B cell (primary cell): Measurements from ENCODE around the gene LIN28B. TPM values are rescaled to one million over a fixed set of nuclear protein-coding genes. Genes with fewer than 3 reads are reported as not detected.

ENCODE experiments used
- ATAC-seq: fragments of 200-7000 bp; cut with Tn5 transposase; one replicate; pipeline ENCODE4 v1.10.0; 2021; ENCODE audit warnings: low read depth, mild to moderate bottlenecking, moderate number of reproducible peaks, moderate library complexity
- CTCF ChIA-PET: fragments of 350-600 bp; sonication (Branson Sonifier 250); formaldehyde crosslinking; loops from one replicate; lab custom pipeline; 2021; ENCODE audit warnings: antibody characterized with exemption, inconsistent platforms; lab: Charles Lee
- POLR2A ChIA-PET: fragments of 350-600 bp; sonication (Branson Sonifier 250); formaldehyde crosslinking; loops from one replicate; lab custom pipeline; 2021; ENCODE audit warnings: antibody characterized with exemption; lab: Charles Lee
- DNase-seq: peaks from one replicate; pipeline ENCODE4 v3.0.0; 2013
- H2AFZ ChIP-seq: 2 replicates; pipeline ENCODE4 v1.6.1; 2012; ENCODE audit warnings: mild to moderate bottlenecking, low read depth, low read length; ENCODE audit not compliant: insufficient read depth, poor library complexity, severe bottlenecking
- H3K27ac ChIP-seq, 2 donors: 1 replicate in 1 of 2; 2 replicates in 1 of 2; pipeline ENCODE4 v1.5.1; 2012 to 2013; ENCODE audit warnings: low read length in 2 of 2, mild to moderate bottlenecking in 2 of 2, moderate library complexity in 1 of 2
- H3K27me3 ChIP-seq, 4 experiments: fragments of 200-600 bp in 1 of 4; sonication (generic) in 1 of 4; replicated peaks in 1 of 4; 1 replicate in 2 of 4; 2 replicates in 2 of 4; pipeline versions ENCODE4 v1.6.1 to v1.7.0; 2013 to 2016; ENCODE audit warnings: low read length in 3 of 4, mild to moderate bottlenecking in 2 of 4, mixed read lengths in 1 of 4, moderate library complexity in 1 of 4; ENCODE audit not compliant: insufficient read depth in 4 of 4, control insufficient read depth in 3 of 4; ENCODE audit errors: control extremely low read depth in 1 of 4
- H3K36me3 ChIP-seq, 2 experiments: replicated peaks in 1 of 2; 1 replicate in 1 of 2; 2 replicates in 1 of 2; pipeline versions ENCODE4 v1.6.1 to v1.7.1; 2013; ENCODE audit warnings: low read length in 1 of 2; ENCODE audit not compliant: insufficient read depth in 2 of 2, control insufficient read depth in 1 of 2; ENCODE audit errors: control extremely low read depth in 1 of 2, extremely low read depth in 1 of 2
- H3K4me1 ChIP-seq, 2 donors: fragments of 200-600 bp in 1 of 2; sonication (generic) in 1 of 2; 1 replicate in 1 of 2; 2 replicates in 1 of 2; pipeline versions ENCODE4 v1.5.1 to v1.6.1; 2013 to 2017; ENCODE audit warnings: low read length in 2 of 2; ENCODE audit not compliant: control insufficient read depth in 2 of 2, insufficient read depth in 2 of 2
- H3K4me2 ChIP-seq: replicated peaks from 2 replicates; pipeline ENCODE3; 2012; ENCODE audit warnings: mild to moderate bottlenecking, low read depth, low read length; ENCODE audit not compliant: poor library complexity, severe bottlenecking
- H3K4me3 ChIP-seq, 5 experiments: fragments of 200-600 bp in 1 of 5; sonication (generic) in 1 of 5; 1 replicate in 3 of 5; 2 replicates in 2 of 5; pipeline versions ENCODE4 v1.5.1 to v1.7.0; 2011 to 2016; ENCODE audit warnings: low read length in 4 of 5, mild to moderate bottlenecking in 4 of 5, low read depth in 2 of 5, control low read depth in 1 of 5, moderate library complexity in 1 of 5; ENCODE audit not compliant: insufficient read depth in 1 of 5; ENCODE audit errors: control extremely low read depth in 1 of 5, extremely low read depth in 1 of 5
- H3K79me2 ChIP-seq: fragments of 200-600 bp; sonication (generic); one replicate; pipeline ENCODE4 v1.6.0; 2016; ENCODE audit warnings: low read length; ENCODE audit not compliant: control insufficient read depth, insufficient read depth
- H3K9ac ChIP-seq: fragments of 200-600 bp; sonication (generic); 2 replicates; pipeline ENCODE4 v1.6.1; 2017; ENCODE audit warnings: mild to moderate bottlenecking, low read length, moderate library complexity
- H3K9me3 ChIP-seq, 3 donors: one replicate each; pipeline versions ENCODE4 v1.6.1 to v1.7.1; 2013; ENCODE audit warnings: low read length in 2 of 3; ENCODE audit not compliant: control insufficient read depth in 2 of 3, insufficient read depth in 1 of 3; ENCODE audit errors: control extremely low read depth in 1 of 3
- H4K20me1 ChIP-seq: 2 replicates; pipeline ENCODE4 v1.6.0; 2012; ENCODE audit warnings: mild to moderate bottlenecking, low read length; ENCODE audit not compliant: insufficient read depth, control insufficient read depth, poor library complexity, severe bottlenecking
- H3K27ac Mint-ChIP-seq: one replicate; pipeline ENCODE4 v1.8.0; 2021; ENCODE audit warnings: mixed read lengths
- H3K27me3 Mint-ChIP-seq: one replicate; pipeline ENCODE4 v1.8.0; 2021; ENCODE audit warnings: mixed read lengths
- H3K4me1 Mint-ChIP-seq: one replicate; pipeline ENCODE4 v1.8.0; 2021; ENCODE audit warnings: mixed read lengths
- H3K4me3 Mint-ChIP-seq: one replicate; pipeline ENCODE4 v1.8.0; 2021; ENCODE audit warnings: mixed read lengths
- H3K9me3 Mint-ChIP-seq: one replicate; pipeline ENCODE4 v1.8.0; 2022; ENCODE audit warnings: mixed read lengths; ENCODE audit not compliant: insufficient read depth
- EZH2 ChIP-seq: IDR thresholded peaks from 2 replicates; pipeline ENCODE4 v1.6.1; 2012; ENCODE audit warnings: borderline replicate concordance, low read depth, mild to moderate bottlenecking, moderate library complexity, low read length; ENCODE audit not compliant: insufficient read depth, poor library complexity, severe bottlenecking
- WGBS: methylation state at CpG from one replicate; pipeline ENCODE4 v1.1.5; 2013; ENCODE audit warnings: missing lambda C conversion rate; ENCODE audit not compliant: insufficient coverage; 5-methylcytosine and 5-hydroxymethylcytosine counted together
- intact Hi-C: fragments of 100-400 bp; cut with micrococcal nuclease; formaldehyde crosslinking; loops from one replicate; pipeline ENCODE4 v1.10.0; 2022
- polyA plus RNA-seq: library from polyadenylated mRNA; depleted of rRNA; stranded (reverse); fragments of >200 nt; gene quantifications from 2 replicates; pipeline ENCODE4 v1.2.3, GENCODE V29; 2012
- total RNA-seq, 2 donors: library from RNA; stranded (reverse); fragments of 120-200 nt in 1 of 2; gene quantifications; 1 replicate in 1 of 2; 2 replicates in 1 of 2; pipeline versions ENCODE4 v1.2.3 to v1.2.4, GENCODE V29; 2013 to 2022
- TF ChIP-seq, protein P1 (sequence below): fragments of 200-600 bp; IDR thresholded peaks from one replicate; pipeline ENCODE4 v1.8.0; 2022; ENCODE audit warnings: antibody characterized with exemption, mild to moderate bottlenecking

Gene LIN28B
- total and polyA plus RNA-seq, 2 donors (not counting 1 experiment from before 2014, with no cell fraction given) = not detected

DNA sequence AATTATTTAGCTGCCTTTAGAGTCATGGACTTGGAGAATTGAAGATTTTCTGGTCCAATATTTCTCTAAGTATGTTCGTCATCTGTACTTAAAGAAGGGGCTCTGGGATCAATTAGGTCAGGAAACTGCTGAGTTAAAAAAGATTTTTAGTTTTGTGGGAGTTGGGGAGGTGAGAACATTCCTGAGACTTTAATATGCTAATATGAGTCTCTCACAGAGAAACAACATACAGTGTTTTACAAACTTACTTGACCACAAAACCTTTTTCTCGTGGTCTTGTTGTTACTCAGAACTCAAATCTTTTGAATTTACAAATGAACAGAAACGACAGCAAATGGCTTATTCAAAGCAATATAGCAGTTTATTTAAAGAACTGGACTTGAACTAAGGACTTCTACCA, 67.9 kb downstream of the LIN28B start:
- WGBS = no CpG with 5 or more reads among the region's 3 CpGs
- Histone ChIP-seq H3K36me3 (no peaks in the 10 kb centered on the region), H3K27ac (no peak overlapping the region), H3K9ac (no peak overlapping the region), H3K79me2 (no peaks in the 10 kb centered on the region), H3K4me3 (no peak overlapping the region), H2AFZ (no peak overlapping the region), H3K4me1 (no peaks in the 10 kb centered on the region), H3K9me3 (no peaks in the 10 kb centered on the region), H3K27me3 (peaks cover 0 to 5% (median 0%) of the 10 kb centered on the region in 4 experiments), H3K4me2 (no peak overlapping the region), H4K20me1 (no peaks in the 10 kb centered on the region)
- ATAC-seq (no peak), DNase-seq (no peak)
- CTCF ChIA-PET = no interaction called here
- Mint-ChIP-seq H3K27ac (no peak overlapping the region), H3K4me1 (no peaks in the 10 kb centered on the region), H3K27me3 (peaks cover 10% of the 10 kb centered on the region), H3K9me3 (no peaks in the 10 kb centered on the region), H3K4me3 (no peak overlapping the region)
- POLR2A ChIA-PET = no interaction called here
- TF ChIP-seq EZH2 = no peak
- TF ChIP-seq, protein P1, sequence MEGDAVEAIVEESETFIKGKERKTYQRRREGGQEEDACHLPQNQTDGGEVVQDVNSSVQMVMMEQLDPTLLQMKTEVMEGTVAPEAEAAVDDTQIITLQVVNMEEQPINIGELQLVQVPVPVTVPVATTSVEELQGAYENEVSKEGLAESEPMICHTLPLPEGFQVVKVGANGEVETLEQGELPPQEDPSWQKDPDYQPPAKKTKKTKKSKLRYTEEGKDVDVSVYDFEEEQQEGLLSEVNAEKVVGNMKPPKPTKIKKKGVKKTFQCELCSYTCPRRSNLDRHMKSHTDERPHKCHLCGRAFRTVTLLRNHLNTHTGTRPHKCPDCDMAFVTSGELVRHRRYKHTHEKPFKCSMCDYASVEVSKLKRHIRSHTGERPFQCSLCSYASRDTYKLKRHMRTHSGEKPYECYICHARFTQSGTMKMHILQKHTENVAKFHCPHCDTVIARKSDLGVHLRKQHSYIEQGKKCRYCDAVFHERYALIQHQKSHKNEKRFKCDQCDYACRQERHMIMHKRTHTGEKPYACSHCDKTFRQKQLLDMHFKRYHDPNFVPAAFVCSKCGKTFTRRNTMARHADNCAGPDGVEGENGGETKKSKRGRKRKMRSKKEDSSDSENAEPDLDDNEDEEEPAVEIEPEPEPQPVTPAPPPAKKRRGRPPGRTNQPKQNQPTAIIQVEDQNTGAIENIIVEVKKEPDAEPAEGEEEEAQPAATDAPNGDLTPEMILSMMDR = no peak
- intact Hi-C loops = no loop called here

DNA sequence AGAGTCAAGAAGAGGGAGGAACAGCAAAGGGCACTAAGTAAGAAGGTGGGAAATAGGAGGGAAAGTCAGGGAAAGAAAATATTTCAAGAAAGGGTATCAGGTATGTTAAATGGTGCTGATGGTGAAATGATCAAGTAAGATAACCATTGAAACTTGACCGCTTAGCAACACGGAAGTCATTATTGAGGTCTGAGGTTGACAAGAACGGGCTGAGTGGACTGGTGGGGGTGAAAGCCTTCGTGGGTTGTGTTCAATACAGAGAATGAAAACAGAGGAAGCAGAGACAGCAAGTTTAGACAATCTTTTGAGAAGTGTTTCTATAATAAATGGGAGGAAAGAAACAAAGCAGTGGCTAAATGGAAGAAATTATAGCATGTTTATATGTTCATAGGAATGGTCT, 72.0 kb downstream of the LIN28B start:
- no peaks in the 10 kb centered on the region for H3K9me3 Mint-ChIP-seq
- ChIA-PET CTCF (no interaction called here), POLR2A (no interaction called here)
- no peak for ATAC-seq
- no peak for DNase-seq
- Histone ChIP-seq H3K4me2 (no peak overlapping the region), H3K79me2 (no peaks in the 10 kb centered on the region), H3K27ac (no peak overlapping the region), H3K4me1 (no peaks in the 10 kb centered on the region), H4K20me1 (no peaks in the 10 kb centered on the region), H3K9me3 (no peaks in the 10 kb centered on the region), H3K4me3 (no peak overlapping the region), H3K27me3 (peaks cover 0 to 5% (median 0%) of the 10 kb centered on the region in 4 experiments), H3K36me3 (no peaks in the 10 kb centered on the region), H2AFZ (no peak overlapping the region), H3K9ac (no peak overlapping the region)
- H3K27me3 Mint-ChIP-seq = no peaks in the 10 kb centered on the region
- no peak overlapping the region for H3K27ac Mint-ChIP-seq
- TF ChIP-seq, protein P1 = no peak
- TF ChIP-seq EZH2 = no peak
- no peak overlapping the region for H3K4me3 Mint-ChIP-seq
- H3K4me1 Mint-ChIP-seq = no peaks in the 10 kb centered on the region
- intact Hi-C loops = no loop called here
- 82% methylated on average over 4 of the region's 4 CpGs for WGBS
